Measurements from ENCODE around the gene CREG2. TPM values are rescaled to one million over a fixed set of nuclear protein-coding genes. Genes with fewer than 3 reads are reported as not detected.

Gene CREG2
- total and polyA plus RNA-seq, 2 donors (not counting 1 experiment from before 2014, with no cell fraction given), result 0.10 TPM; not detected in 1

DNA sequence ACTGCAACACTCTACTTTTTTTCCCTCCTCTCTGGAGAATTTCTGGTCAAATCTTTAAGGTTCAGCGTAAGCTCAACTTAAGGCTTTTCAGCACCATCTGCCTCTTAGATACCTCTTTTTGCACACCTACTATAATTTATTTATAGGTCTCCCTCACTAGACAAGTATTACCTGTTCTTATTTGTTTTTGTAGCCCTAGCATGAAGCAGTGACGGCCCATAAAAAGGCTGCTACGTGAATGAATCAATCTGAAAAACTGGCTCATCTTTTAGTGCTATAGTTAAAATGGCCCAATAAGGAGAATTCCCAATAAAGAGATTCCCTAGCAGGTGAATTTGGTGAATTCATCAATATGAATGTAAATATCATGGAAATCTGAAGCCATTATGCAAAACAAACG is 85.3 kb downstream of the CREG2 start:
- H3K27ac Mint-ChIP-seq, result no peak overlapping the region
- Histone ChIP-seq H3K9me3 (ENCODE audit: control extremely low read depth in 1 of 3, control insufficient read depth in 2 of 3, insufficient read depth in 1 of 3, low read length in 2 of 3) (no peaks in the 10 kb centered on the region), H4K20me1 (ENCODE audit: control insufficient read depth, insufficient read depth, low read length, poor library complexity, severe bottlenecking) (peaks cover 72% of the 10 kb centered on the region), H3K4me3 (ENCODE audit: control extremely low read depth in 1 of 5, extremely low read depth in 1 of 5, insufficient read depth in 1 of 5, low read depth in 2 of 5, low read length in 4 of 5) (no peak overlapping the region), H3K27me3 (replicated peaks in 1 of 4; ENCODE audit: control extremely low read depth in 1 of 4, control insufficient read depth in 3 of 4, insufficient read depth in 4 of 4, low read length in 3 of 4) (no peaks in the 10 kb centered on the region), H3K36me3 (replicated peaks in 1 of 2; ENCODE audit: control extremely low read depth in 1 of 2, control insufficient read depth in 1 of 2, extremely low read depth in 1 of 2, insufficient read depth in 2 of 2, low read length in 1 of 2) (peaks cover 0 to 6% of the 10 kb centered on the region in 2 experiments), H3K4me1 (ENCODE audit: control insufficient read depth in 2 of 2, insufficient read depth in 2 of 2, low read length in 2 of 2) (peaks cover 23 to 33% of the 10 kb centered on the region in 2 donors), H3K4me2 (replicated peaks; ENCODE audit: low read depth, low read length, poor library complexity, severe bottlenecking) (no peak overlapping the region), H2AFZ (ENCODE audit: insufficient read depth, low read depth, low read length, poor library complexity, severe bottlenecking) (no peak overlapping the region), H3K79me2 (ENCODE audit: control insufficient read depth, insufficient read depth, low read length) (peaks cover 94% of the 10 kb centered on the region), H3K27ac (ENCODE audit: low read length in 2 of 2) (no peak overlapping the region), H3K9ac (ENCODE audit: low read length) (no peak overlapping the region)
- no peaks in the 10 kb centered on the region for H3K9me3 Mint-ChIP-seq (ENCODE audit: insufficient read depth)
- intact Hi-C loops (cut with micrococcal nuclease), result no loop called here
- ChIA-PET CTCF (no interaction called here), POLR2A (no interaction called here)
- H3K4me3 Mint-ChIP-seq, result no peak overlapping the region
- no peak for TF ChIP-seq EZH2 (IDR thresholded peaks at IDR 0.05; ENCODE audit: borderline replicate concordance, insufficient read depth, low read depth, low read length, poor library complexity, severe bottlenecking)
- TF ChIP-seq, protein P1, sequence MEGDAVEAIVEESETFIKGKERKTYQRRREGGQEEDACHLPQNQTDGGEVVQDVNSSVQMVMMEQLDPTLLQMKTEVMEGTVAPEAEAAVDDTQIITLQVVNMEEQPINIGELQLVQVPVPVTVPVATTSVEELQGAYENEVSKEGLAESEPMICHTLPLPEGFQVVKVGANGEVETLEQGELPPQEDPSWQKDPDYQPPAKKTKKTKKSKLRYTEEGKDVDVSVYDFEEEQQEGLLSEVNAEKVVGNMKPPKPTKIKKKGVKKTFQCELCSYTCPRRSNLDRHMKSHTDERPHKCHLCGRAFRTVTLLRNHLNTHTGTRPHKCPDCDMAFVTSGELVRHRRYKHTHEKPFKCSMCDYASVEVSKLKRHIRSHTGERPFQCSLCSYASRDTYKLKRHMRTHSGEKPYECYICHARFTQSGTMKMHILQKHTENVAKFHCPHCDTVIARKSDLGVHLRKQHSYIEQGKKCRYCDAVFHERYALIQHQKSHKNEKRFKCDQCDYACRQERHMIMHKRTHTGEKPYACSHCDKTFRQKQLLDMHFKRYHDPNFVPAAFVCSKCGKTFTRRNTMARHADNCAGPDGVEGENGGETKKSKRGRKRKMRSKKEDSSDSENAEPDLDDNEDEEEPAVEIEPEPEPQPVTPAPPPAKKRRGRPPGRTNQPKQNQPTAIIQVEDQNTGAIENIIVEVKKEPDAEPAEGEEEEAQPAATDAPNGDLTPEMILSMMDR (IDR thresholded peaks at IDR 0.05), result no peak
- no peak for ATAC-seq (ENCODE audit: low read depth)
- WGBS (ENCODE audit: insufficient coverage), result 100% methylated on average over 1 of the region's 4 CpGs
- no peaks in the 10 kb centered on the region for H3K27me3 Mint-ChIP-seq
- no peak for DNase-seq
- H3K4me1 Mint-ChIP-seq, result peaks cover 63% of the 10 kb centered on the region

DNA sequence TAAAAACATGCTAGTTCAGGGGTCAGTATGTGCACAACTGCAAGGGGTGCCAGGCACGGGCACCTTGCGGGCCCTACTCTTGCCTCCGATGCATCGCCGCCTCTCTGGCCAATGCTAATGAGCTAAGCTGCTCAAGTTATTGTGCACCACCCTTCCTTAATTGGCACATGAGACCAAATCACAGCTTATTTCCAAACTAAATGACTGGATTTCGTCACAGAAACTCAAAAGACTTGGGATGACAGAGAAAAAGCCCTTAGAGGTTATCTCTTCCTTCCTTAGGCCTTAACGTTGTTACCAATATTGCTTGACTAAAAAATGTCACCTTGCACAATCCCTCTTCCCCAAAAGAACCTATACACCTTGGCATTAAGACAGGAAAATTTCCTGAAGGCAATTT is 86.5 kb downstream of the CREG2 start:
- Mint-ChIP-seq H3K4me3 (no peak overlapping the region), H3K27ac (no peak overlapping the region), H3K9me3 (ENCODE audit: insufficient read depth) (no peaks in the 10 kb centered on the region), H3K27me3 (no peaks in the 10 kb centered on the region), H3K4me1 (peaks cover 56% of the 10 kb centered on the region)
- WGBS (ENCODE audit: insufficient coverage), result 94% methylated on average over 5 of the region's 7 CpGs
- Histone ChIP-seq H3K79me2 (ENCODE audit: control insufficient read depth, insufficient read depth, low read length) (peaks cover 87% of the 10 kb centered on the region), H2AFZ (ENCODE audit: insufficient read depth, low read depth, low read length, poor library complexity, severe bottlenecking) (no peak overlapping the region), H3K27me3 (replicated peaks in 1 of 4; ENCODE audit: control extremely low read depth in 1 of 4, control insufficient read depth in 3 of 4, insufficient read depth in 4 of 4, low read length in 3 of 4) (no peaks in the 10 kb centered on the region), H3K36me3 (replicated peaks in 1 of 2; ENCODE audit: control extremely low read depth in 1 of 2, control insufficient read depth in 1 of 2, extremely low read depth in 1 of 2, insufficient read depth in 2 of 2, low read length in 1 of 2) (peaks cover 0 to 6% of the 10 kb centered on the region in 2 experiments), H3K4me2 (replicated peaks; ENCODE audit: low read depth, low read length, poor library complexity, severe bottlenecking) (no peak overlapping the region), H3K4me3 (ENCODE audit: control extremely low read depth in 1 of 5, extremely low read depth in 1 of 5, insufficient read depth in 1 of 5, low read depth in 2 of 5, low read length in 4 of 5) (no peak overlapping the region), H4K20me1 (ENCODE audit: control insufficient read depth, insufficient read depth, low read length, poor library complexity, severe bottlenecking) (peaks cover 68% of the 10 kb centered on the region), H3K9me3 (ENCODE audit: control extremely low read depth in 1 of 3, control insufficient read depth in 2 of 3, insufficient read depth in 1 of 3, low read length in 2 of 3) (no peaks in the 10 kb centered on the region), H3K4me1 (ENCODE audit: control insufficient read depth in 2 of 2, insufficient read depth in 2 of 2, low read length in 2 of 2) (peaks cover 14 to 23% of the 10 kb centered on the region in 2 donors), H3K9ac (ENCODE audit: low read length) (no peak overlapping the region), H3K27ac (ENCODE audit: low read length in 2 of 2) (no peak overlapping the region)
- CTCF ChIA-PET, result no interaction called here
- intact Hi-C loops (cut with micrococcal nuclease), result no loop called here
- no peak for DNase-seq
- TF ChIP-seq, protein P1 (IDR thresholded peaks at IDR 0.05), result no peak
- no peak for TF ChIP-seq EZH2 (IDR thresholded peaks at IDR 0.05; ENCODE audit: borderline replicate concordance, insufficient read depth, low read depth, low read length, poor library complexity, severe bottlenecking)
- no peak for ATAC-seq (ENCODE audit: low read depth)
- POLR2A ChIA-PET, result interaction anchor here (0.5 kb wide), 1 partner anchor 721 kb away, joined by 3 read pairs; no protein-coding TSS in a partner anchor

Measured in B cell (primary cell).